ENCODE results near the gene SCN9A. TPM values are rescaled to one million over a fixed set of nuclear protein-coding genes. Genes with fewer than 3 reads are reported as not detected.
"Not testable (repeated sequence)": the region's sequence is repeated elsewhere in the genome, so short reads cannot be mapped to it uniquely, and the experiment has no call there.

The SCN9A gene
- total RNA-seq, 2 donors from 2014 or later: 6.4 to 12.0 TPM

DNA sequence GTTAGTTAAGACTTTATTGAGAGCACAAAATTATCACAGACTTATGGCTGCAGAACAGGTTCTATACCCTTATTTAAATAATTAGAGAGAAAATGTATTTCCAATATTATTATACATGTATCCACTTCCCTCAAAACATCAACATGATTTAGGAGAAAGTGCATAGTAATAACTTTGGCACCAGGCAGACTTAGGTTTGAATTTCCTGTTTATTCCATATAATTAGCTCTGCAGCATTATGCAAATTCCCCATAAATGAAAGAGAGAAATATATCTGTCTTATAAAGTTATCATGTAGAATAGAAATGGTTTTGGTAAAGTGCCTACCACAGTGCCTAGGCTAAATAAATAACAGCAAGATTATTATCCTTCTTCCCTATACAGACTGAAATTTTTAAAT, 15.3 kb downstream of the SCN9A start:
- Histone ChIP-seq H3K4me3 (no peak overlapping the region), H3K9me3 (no peaks in the 10 kb centered on the region), H3K9ac (ENCODE audit: low read depth in 2 of 2, low read length in 2 of 2) (no peak overlapping the region), H3K27me3 (no peaks in the 10 kb centered on the region), H3K4me1 (no peaks in the 10 kb centered on the region), H3K27ac (no peak overlapping the region), H3K36me3 (no peaks in the 10 kb centered on the region)
- DNase-seq: no peak
- TF ChIP-seq, protein P1, sequence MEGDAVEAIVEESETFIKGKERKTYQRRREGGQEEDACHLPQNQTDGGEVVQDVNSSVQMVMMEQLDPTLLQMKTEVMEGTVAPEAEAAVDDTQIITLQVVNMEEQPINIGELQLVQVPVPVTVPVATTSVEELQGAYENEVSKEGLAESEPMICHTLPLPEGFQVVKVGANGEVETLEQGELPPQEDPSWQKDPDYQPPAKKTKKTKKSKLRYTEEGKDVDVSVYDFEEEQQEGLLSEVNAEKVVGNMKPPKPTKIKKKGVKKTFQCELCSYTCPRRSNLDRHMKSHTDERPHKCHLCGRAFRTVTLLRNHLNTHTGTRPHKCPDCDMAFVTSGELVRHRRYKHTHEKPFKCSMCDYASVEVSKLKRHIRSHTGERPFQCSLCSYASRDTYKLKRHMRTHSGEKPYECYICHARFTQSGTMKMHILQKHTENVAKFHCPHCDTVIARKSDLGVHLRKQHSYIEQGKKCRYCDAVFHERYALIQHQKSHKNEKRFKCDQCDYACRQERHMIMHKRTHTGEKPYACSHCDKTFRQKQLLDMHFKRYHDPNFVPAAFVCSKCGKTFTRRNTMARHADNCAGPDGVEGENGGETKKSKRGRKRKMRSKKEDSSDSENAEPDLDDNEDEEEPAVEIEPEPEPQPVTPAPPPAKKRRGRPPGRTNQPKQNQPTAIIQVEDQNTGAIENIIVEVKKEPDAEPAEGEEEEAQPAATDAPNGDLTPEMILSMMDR (IDR thresholded peaks at IDR 0.05): no peak
- intact Hi-C loops (cut with DNase I): no loop called here

DNA sequence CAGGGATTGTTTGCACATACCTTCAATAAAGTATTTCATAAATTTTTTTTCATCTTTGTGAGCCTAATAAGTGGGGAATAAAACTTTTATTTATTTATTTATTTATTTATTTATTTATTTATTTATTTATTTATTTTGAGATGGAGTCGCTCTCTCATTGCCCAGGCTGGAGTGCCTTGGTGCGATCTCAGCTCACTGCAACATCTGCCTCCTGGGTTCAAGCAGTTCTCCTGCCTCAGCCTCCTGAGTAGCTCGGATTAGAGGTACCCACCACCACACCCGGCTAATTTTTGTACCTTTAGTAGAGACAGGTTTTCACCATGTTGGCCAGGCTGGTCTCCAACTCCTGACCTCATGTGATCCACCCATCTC, 17.8 kb downstream of the SCN9A start:
- H3K27me3 ChIP-seq; H3K4me1 ChIP-seq; DNase-seq; H3K27ac ChIP-seq; H3K4me3 ChIP-seq; intact Hi-C loops (cut with DNase I); H3K36me3 ChIP-seq; H3K9ac ChIP-seq (ENCODE audit: low read depth in 2 of 2, low read length in 2 of 2); H3K9me3 ChIP-seq: not testable (repeated sequence)

DNA sequence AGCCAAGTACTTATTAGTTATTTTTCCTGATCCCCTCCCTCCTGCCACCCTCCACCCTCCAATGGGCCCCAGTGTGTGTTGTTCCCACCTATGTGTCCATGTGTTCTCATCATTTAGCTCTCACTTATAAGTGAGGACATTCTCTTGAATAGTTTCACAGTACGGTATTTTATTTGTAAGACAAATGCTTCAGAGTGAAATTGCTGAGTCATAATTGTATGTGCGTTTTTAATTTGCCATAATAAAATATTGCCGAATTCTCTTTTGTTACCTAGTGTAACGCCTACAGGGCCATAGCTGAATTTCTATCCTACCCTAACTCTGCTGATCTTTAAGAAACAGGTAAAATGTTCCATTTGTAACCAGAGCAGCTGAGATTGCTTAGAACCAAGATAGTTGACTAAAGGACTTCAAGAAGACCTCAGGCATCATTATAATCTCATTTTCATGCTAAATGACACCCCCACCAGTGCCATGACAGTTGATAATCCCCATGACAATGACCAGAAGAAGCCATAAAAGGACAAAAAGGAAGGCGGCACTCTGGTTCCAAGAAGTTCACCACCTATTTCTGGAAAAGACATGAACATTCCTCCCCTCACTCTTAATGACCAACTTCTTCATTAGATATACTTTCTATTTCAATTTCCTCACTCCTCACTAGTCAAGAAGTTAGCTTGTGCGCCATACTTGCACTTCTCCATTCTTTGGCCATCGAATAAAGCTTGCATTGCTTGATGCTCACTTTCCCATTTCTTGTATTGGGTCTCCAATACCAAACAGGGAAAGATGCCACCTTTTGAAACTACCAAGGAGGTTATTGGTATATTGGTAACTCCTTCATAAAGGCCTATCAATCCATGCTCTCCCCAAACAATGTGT, 18.4 kb downstream of the SCN9A start:
- intact Hi-C loops (cut with DNase I): no loop called here
- DNase-seq: no peak
- TF ChIP-seq, protein P1 (IDR thresholded peaks at IDR 0.05): no peak
- H3K4me1 ChIP-seq: no peaks in the 10 kb centered on the region
- H3K9ac ChIP-seq (ENCODE audit: low read depth in 2 of 2, low read length in 2 of 2): no peak overlapping the region
- no peaks in the 10 kb centered on the region for H3K27me3 ChIP-seq
- no peaks in the 10 kb centered on the region for H3K9me3 ChIP-seq
- H3K36me3 ChIP-seq: no peaks in the 10 kb centered on the region
- H3K27ac ChIP-seq: no peak overlapping the region
- no peak overlapping the region for H3K4me3 ChIP-seq

DNA sequence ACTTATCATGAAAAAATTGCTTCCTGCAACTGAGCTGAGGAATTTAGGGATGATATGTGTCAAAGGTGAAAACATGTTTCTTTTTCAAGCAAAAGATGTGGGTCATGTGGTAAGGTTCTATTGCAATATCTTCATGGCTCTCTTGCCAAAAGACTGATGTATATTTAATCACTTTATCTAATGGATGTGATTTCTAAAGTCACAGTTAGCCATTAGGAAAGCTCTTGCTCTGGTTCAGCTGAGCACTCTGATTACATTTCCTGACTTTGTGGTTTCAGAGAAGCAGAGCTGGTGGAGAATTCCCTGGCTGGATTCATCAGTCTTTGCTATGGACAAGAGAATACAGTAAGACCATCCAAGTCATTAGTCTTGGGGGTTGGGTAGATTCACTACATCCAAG, 24.4 kb downstream of the SCN9A start:
- intact Hi-C loops (cut with DNase I): no loop called here
- Histone ChIP-seq H3K36me3 (no peaks in the 10 kb centered on the region), H3K27ac (no peak overlapping the region), H3K9me3 (no peaks in the 10 kb centered on the region), H3K27me3 (no peaks in the 10 kb centered on the region), H3K4me1 (no peaks in the 10 kb centered on the region), H3K4me3 (no peak overlapping the region), H3K9ac (ENCODE audit: low read depth in 2 of 2, low read length in 2 of 2) (no peak overlapping the region)
- DNase-seq: no peak
- TF ChIP-seq, protein P1 (IDR thresholded peaks at IDR 0.05): no peak

DNA sequence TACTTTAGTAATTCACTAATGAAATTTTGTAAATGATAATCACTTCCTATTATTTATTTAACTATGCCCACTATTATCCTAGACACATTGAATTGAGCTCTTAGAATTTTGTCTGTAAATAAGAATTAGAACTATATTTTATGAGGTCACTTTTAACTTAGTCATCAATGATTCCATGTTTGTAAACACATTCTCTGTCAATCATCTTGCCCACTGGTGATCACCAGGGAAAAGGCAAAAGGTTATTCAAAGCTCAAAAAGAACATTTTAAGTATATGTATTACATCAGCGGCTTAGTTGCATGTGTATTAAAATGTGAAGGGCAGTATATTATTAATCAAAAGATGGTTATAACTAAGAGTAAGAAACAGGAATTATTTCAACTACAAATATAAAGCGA, 25.2 kb downstream of the SCN9A start:
- Histone ChIP-seq H3K4me3 (no peak overlapping the region), H3K9me3 (no peaks in the 10 kb centered on the region), H3K27ac (no peak overlapping the region), H3K9ac (ENCODE audit: low read depth in 2 of 2, low read length in 2 of 2) (no peak overlapping the region), H3K36me3 (no peaks in the 10 kb centered on the region), H3K27me3 (no peaks in the 10 kb centered on the region), H3K4me1 (no peaks in the 10 kb centered on the region)
- TF ChIP-seq, protein P1 (IDR thresholded peaks at IDR 0.05): no peak
- DNase-seq: no peak
- intact Hi-C loops (cut with DNase I): no loop called here

Data from colonic mucosa (tissue), 4 donors.